Measurements from ENCODE around the gene APOC4.

Gene APOC4

GRCh38 chr19:44993926-44994537, 52.0 kb downstream of the APOC4 start:
- DNase-seq (ENCODE audit: low spot score): no peak

Measured in putamen (tissue), 1 donor.